HEK293 (cell line): ENCODE data around the gene PUS7.
A peak's percentile ranks its signal among the peaks of the same experiment; 100 is the strongest.

Experiments used
- BCL11A ChIP-seq: fragments of 450-650 bp; formaldehyde crosslinking; IDR thresholded peaks from 2 replicates; pipeline ENCODE4 v1.5.1; 2016; ENCODE audit warnings: low read depth, missing biosample characterization, missing genetic modification characterization
- GLIS1 ChIP-seq: fragments of 450-650 bp; formaldehyde crosslinking; IDR thresholded peaks from 2 replicates; pipeline ENCODE4 v1.5.1; 2016; ENCODE audit warnings: missing biosample characterization, missing genetic modification characterization
- KLF10 ChIP-seq: fragments of 450-650 bp; IDR thresholded peaks from 2 replicates; pipeline ENCODE4 v1.5.1; 2018; ENCODE audit warnings: missing biosample characterization, mild to moderate bottlenecking, missing genetic modification characterization
- MYNN ChIP-seq: fragments of 450-650 bp; formaldehyde crosslinking; IDR thresholded peaks from 2 replicates; pipeline ENCODE4 v1.5.1; 2016; ENCODE audit warnings: missing biosample characterization, missing genetic modification characterization, borderline replicate concordance
- PRDM1 ChIP-seq: fragments of 450-650 bp; formaldehyde crosslinking; IDR thresholded peaks from 2 replicates; pipeline ENCODE4; 2016; ENCODE audit warnings: missing biosample characterization, missing genetic modification characterization
- PRDM2 ChIP-seq: fragments of 450-650 bp; formaldehyde crosslinking; IDR thresholded peaks from 2 replicates; pipeline ENCODE4 v1.5.1; 2016; ENCODE audit warnings: missing biosample characterization, missing genetic modification characterization, borderline replicate concordance
- PRDM4 ChIP-seq: fragments of 450-650 bp; formaldehyde crosslinking; IDR thresholded peaks from 2 replicates; pipeline ENCODE4 v1.5.1; 2017; ENCODE audit warnings: missing biosample characterization, missing genetic modification characterization
- YY1 ChIP-seq: fragments of 450-650 bp; formaldehyde crosslinking; IDR thresholded peaks from 2 replicates; pipeline ENCODE4 v1.5.1; 2018; ENCODE audit warnings: missing biosample characterization, missing genetic modification characterization
- ZBTB20 ChIP-seq: fragments of 450-650 bp; formaldehyde crosslinking; IDR thresholded peaks from 2 replicates; pipeline ENCODE4 v1.5.1; 2016; ENCODE audit warnings: missing biosample characterization, missing genetic modification characterization
- ZFP3 ChIP-seq: fragments of 450-650 bp; formaldehyde crosslinking; IDR thresholded peaks from 2 replicates; pipeline ENCODE4 v1.5.1; 2016; ENCODE audit warnings: low read depth, missing biosample characterization, missing genetic modification characterization
- ZFP69B ChIP-seq: fragments of 450-650 bp; formaldehyde crosslinking; IDR thresholded peaks from 2 replicates; pipeline ENCODE4 v1.5.1; 2016; ENCODE audit warnings: missing biosample characterization, missing genetic modification characterization
- ZNF146 ChIP-seq: fragments of 450-650 bp; formaldehyde crosslinking; IDR thresholded peaks from 2 replicates; pipeline ENCODE4 v1.5.1; 2016; ENCODE audit warnings: missing biosample characterization, missing genetic modification characterization
- ZNF148 ChIP-seq: fragments of 450-650 bp; formaldehyde crosslinking; IDR thresholded peaks from 2 replicates; pipeline ENCODE4 v1.5.0; 2017; ENCODE audit warnings: missing biosample characterization, missing genetic modification characterization, borderline replicate concordance
- ZNF221 ChIP-seq: fragments of 450-650 bp; formaldehyde crosslinking; IDR thresholded peaks from 2 replicates; pipeline ENCODE4 v1.5.1; 2017; ENCODE audit warnings: missing biosample characterization, missing genetic modification characterization, borderline replicate concordance
- ZNF292 ChIP-seq: fragments of 450-650 bp; formaldehyde crosslinking; IDR thresholded peaks from 2 replicates; pipeline ENCODE4 v1.5.1; 2016; ENCODE audit warnings: low read depth, missing biosample characterization, missing genetic modification characterization, borderline replicate concordance
- ZNF391 ChIP-seq: fragments of 450-650 bp; formaldehyde crosslinking; IDR thresholded peaks from 2 replicates; pipeline ENCODE4 v1.5.1; 2016; ENCODE audit warnings: low read depth, missing biosample characterization, missing genetic modification characterization, borderline replicate concordance
- ZNF501 ChIP-seq: fragments of 450-650 bp; formaldehyde crosslinking; IDR thresholded peaks from 2 replicates; pipeline ENCODE4 v1.5.1; 2016; ENCODE audit warnings: missing biosample characterization, missing genetic modification characterization
- ZNF558 ChIP-seq: fragments of 450-650 bp; formaldehyde crosslinking; IDR thresholded peaks from 2 replicates; pipeline ENCODE4 v1.5.1; 2016; ENCODE audit warnings: missing biosample characterization, missing genetic modification characterization
- ZNF677 ChIP-seq: fragments of 450-650 bp; IDR thresholded peaks from 2 replicates; pipeline ENCODE4 v1.5.0; 2018; ENCODE audit warnings: missing biosample characterization, mild to moderate bottlenecking, missing genetic modification characterization, moderate library complexity
- ZNF76 ChIP-seq: fragments of 450-650 bp; formaldehyde crosslinking; IDR thresholded peaks from 2 replicates; pipeline ENCODE4; 2016; ENCODE audit warnings: low read depth, missing biosample characterization, missing genetic modification characterization, borderline replicate concordance
- ZNF768 ChIP-seq: fragments of 450-650 bp; formaldehyde crosslinking; IDR thresholded peaks from 2 replicates; pipeline ENCODE4 v1.5.1; 2018; ENCODE audit warnings: missing biosample characterization, mild to moderate bottlenecking, missing genetic modification characterization
- TF ChIP-seq, protein P1 (sequence below): fragments of 450-650 bp; formaldehyde crosslinking; IDR thresholded peaks from 2 replicates; pipeline ENCODE4 v1.5.1; 2017; ENCODE audit warnings: missing biosample characterization, missing genetic modification characterization
- TF ChIP-seq, protein P2 (sequence below): fragments of 450-650 bp; formaldehyde crosslinking; IDR thresholded peaks from 2 replicates; pipeline ENCODE4 v1.5.1; 2016; ENCODE audit warnings: missing biosample characterization, missing genetic modification characterization
- TF ChIP-seq, protein P3 (sequence below): fragments of 450-650 bp; formaldehyde crosslinking; IDR thresholded peaks from 2 replicates; pipeline ENCODE4 v1.5.1; 2016; ENCODE audit warnings: missing biosample characterization, missing genetic modification characterization

The PUS7 gene

DNA sequence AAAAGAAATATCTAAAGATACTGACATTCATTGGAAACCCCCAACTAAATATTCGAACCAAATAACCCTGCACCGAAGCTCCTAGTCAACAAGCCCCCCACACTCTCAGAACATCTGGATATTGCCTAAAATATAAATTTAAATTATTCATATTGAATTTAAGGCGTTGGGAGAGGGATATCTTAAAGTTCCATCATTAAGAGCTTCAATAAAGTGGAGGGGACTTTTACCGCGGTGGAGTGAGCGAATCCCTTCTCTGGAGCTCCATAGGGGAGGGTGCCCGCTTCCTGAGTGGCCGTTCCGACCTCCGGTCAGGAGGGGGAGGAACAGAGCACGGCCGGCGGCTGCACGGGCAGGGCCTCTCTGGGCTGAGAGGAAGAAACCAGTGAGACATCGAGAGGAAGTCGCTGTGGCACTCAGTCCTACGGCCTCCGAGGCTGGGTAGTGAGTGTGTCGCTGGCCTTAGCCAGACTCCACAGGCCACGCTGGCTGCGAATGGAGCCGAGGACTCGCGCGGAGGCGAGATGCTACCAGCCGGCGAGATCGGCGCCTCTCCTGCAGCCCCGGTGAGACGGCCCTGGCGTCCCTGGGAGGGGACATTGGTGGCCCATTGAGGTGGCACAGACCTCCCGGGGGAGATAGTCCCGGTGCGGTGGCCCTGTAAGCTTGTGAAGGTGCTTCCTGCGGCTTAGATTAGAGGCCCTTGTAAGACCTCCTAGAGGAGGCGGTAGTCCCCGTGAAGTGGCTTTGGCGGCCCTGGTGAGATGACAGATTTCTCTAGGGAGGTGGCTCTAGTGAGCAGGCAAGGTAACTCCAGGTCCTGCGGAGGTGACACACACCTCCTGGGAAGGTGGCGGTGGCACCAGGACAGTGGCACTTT lies 10.0 kb upstream of the PUS7 start, which contains the start of gene RINT1 (continued):
- TF ChIP-seq, protein P1, sequence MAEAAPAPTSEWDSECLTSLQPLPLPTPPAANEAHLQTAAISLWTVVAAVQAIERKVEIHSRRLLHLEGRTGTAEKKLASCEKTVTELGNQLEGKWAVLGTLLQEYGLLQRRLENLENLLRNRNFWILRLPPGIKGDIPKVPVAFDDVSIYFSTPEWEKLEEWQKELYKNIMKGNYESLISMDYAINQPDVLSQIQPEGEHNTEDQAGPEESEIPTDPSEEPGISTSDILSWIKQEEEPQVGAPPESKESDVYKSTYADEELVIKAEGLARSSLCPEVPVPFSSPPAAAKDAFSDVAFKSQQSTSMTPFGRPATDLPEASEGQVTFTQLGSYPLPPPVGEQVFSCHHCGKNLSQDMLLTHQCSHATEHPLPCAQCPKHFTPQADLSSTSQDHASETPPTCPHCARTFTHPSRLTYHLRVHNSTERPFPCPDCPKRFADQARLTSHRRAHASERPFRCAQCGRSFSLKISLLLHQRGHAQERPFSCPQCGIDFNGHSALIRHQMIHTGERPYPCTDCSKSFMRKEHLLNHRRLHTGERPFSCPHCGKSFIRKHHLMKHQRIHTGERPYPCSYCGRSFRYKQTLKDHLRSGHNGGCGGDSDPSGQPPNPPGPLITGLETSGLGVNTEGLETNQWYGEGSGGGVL (tag by site-specific recombination): no peak
- TF ChIP-seq ZFP3 (tag by site-specific recombination) (no peak), ZNF558 (tag by site-specific recombination) (no peak), GLIS1 (peak; percentile 97), ZNF148 (tag by site-specific recombination) (no peak), ZNF146 (tag by site-specific recombination) (no peak), ZNF221 (no peak), KLF10 (no peak), ZBTB20 (tag by site-specific recombination) (peak; percentile 11; the same call in 1 of the 2 replicates), PRDM2 (tag by site-specific recombination) (no peak), MYNN (tag by site-specific recombination) (peak; percentile 97), ZNF76 (peak; percentile 54; the same call in 1 of the 2 replicates), ZFP69B (no peak; the same call in 1 of the 2 replicates), YY1 (tag by site-specific recombination) (peak; percentile 56), ZNF677 (no peak), ZNF391 (peak; percentile 68; the same call in 1 of the 2 replicates), BCL11A (tag by site-specific recombination) (no peak), ZNF768 (tag by site-specific recombination) (no peak), ZNF501 (tag by site-specific recombination) (peak; percentile 98), PRDM1 (no peak), ZNF292 (tag by site-specific recombination) (no peak), PRDM4 (tag by site-specific recombination) (no peak)
- TF ChIP-seq, protein P2, sequence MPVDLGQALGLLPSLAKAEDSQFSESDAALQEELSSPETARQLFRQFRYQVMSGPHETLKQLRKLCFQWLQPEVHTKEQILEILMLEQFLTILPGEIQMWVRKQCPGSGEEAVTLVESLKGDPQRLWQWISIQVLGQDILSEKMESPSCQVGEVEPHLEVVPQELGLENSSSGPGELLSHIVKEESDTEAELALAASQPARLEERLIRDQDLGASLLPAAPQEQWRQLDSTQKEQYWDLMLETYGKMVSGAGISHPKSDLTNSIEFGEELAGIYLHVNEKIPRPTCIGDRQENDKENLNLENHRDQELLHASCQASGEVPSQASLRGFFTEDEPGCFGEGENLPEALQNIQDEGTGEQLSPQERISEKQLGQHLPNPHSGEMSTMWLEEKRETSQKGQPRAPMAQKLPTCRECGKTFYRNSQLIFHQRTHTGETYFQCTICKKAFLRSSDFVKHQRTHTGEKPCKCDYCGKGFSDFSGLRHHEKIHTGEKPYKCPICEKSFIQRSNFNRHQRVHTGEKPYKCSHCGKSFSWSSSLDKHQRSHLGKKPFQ: no peak
- TF ChIP-seq, protein P3, sequence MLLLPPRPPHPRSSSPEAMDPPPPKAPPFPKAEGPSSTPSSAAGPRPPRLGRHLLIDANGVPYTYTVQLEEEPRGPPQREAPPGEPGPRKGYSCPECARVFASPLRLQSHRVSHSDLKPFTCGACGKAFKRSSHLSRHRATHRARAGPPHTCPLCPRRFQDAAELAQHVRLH (tag by site-specific recombination): peak; percentile 81
